Left lung (tissue), 10 donors: Measurements from ENCODE around the gene BAIAP2. TPM values are rescaled to one million over a fixed set of nuclear protein-coding genes. Genes with fewer than 3 reads are reported as not detected.

Source experiments
- ATAC-seq: fragments of 200-7000 bp; cut with Tn5 transposase; one replicate; pipeline ENCODE4 v1.9.1; 2020; ENCODE audit warnings: moderate library complexity
- DNase-seq, 4 donors: peaks; one replicate each; pipeline ENCODE4 v3.0.0-alpha.2; 2013 to 2020
- H3K27ac ChIP-seq, 2 donors: fragments of 200-600 bp; sonication (generic) in 1 of 2; one replicate each; pipeline versions ENCODE4 v1.5.0 to v1.8.0; 2020 to 2021
- H3K27me3 ChIP-seq, 2 donors: fragments of 200-600 bp; sonication (generic) in 1 of 2; one replicate each; pipeline versions ENCODE4 v1.5.0 to v1.8.0; 2020 to 2021
- H3K36me3 ChIP-seq, 2 donors: fragments of 200-600 bp; sonication (generic) in 1 of 2; one replicate each; pipeline versions ENCODE4 v1.5.0 to v1.8.0; 2020 to 2021
- H3K4me1 ChIP-seq, 2 donors: fragments of 200-600 bp; one replicate each; pipeline ENCODE4 v1.8.0; 2021
- H3K4me3 ChIP-seq, 2 donors: fragments of 200-600 bp; sonication (generic) in 1 of 2; one replicate each; pipeline versions ENCODE4 v1.5.0 to v1.8.0; 2020 to 2021; ENCODE audit warnings: mild to moderate bottlenecking in 1 of 2
- H3K9me3 ChIP-seq, 2 donors: fragments of 200-600 bp; sonication (generic) in 1 of 2; one replicate each; pipeline versions ENCODE4 v1.5.0 to v1.8.0; 2020 to 2021
- CTCF ChIP-seq, 2 donors: fragments of 200-600 bp; sonication (generic) in 1 of 2; IDR thresholded peaks; one replicate each; pipeline versions ENCODE4 v1.5.0 to v1.8.0; 2021; ENCODE audit warnings: antibody characterized with exemption in 2 of 2
- intact Hi-C, 2 donors: fragments of 100-400 bp; cut with DNase I; formaldehyde crosslinking; loops; one replicate each; pipeline versions ENCODE4 v1.11.2 to v1.14.2; 2022
- polyA plus RNA-seq, 6 donors: library from polyadenylated mRNA; unstranded; fragments of 120-200 nt; gene quantifications; one replicate each; pipeline ENCODE4 v1.2.1, GENCODE V29; 2013; ENCODE audit not compliant: insufficient read length in 6 of 6
- total RNA-seq, 2 donors: library from RNA; stranded (reverse); fragmentation: NEBNext Ultra II Directional; extraction: Animal tissue kit (Norgen Biotek cat#: 25700); gene quantifications; one replicate each; pipeline ENCODE4 v1.2.1, GENCODE V29; 2021
- donor health status: DM: no; HTN: yes; CAD: no.
- donor health status: DM: no; HTN: no; CAD: no.

Gene BAIAP2
- total and polyA plus RNA-seq, 8 donors, result 40.9 to 135 (median 52.6) TPM

- ATAC-seq (peak; percentile 10), DNase-seq (peak in 1 of 4 donors; percentile 71)
- intact Hi-C loops, result no loop called here
- TF ChIP-seq CTCF (IDR thresholded peaks at IDR 0.05), result no peak
- H3K4me1 ChIP-seq, result peaks cover 4 to 26% of the 10 kb centered on the region in 2 donors
- no peak overlapping the region for H3K27ac ChIP-seq
- peaks cover 22 to 54% of the 10 kb centered on the region in 2 donors for H3K27me3 ChIP-seq
- H3K9me3 ChIP-seq, result no peaks in the 10 kb centered on the region
- H3K4me3 ChIP-seq, result no peak overlapping the region
- peaks cover 0 to 17% of the 10 kb centered on the region in 2 donors for H3K36me3 ChIP-seq
Observed at GRCh38 chr17:81003711-81004475, 31.1 kb upstream of the BAIAP2 start.

GRCh38 chr17:81006891-81007290 is 28.1 kb upstream of the BAIAP2 start:
- peaks cover 22 to 50% of the 10 kb centered on the region in 2 donors for H3K27me3 ChIP-seq
- no peak for ATAC-seq
- H3K27ac ChIP-seq, result no peak overlapping the region
- no peak overlapping the region for H3K4me3 ChIP-seq
- no peak for TF ChIP-seq CTCF (IDR thresholded peaks at IDR 0.05)
- DNase-seq, result no peak
- H3K9me3 ChIP-seq, result peaks cover 0 to 10% of the 10 kb centered on the region in 2 donors
- intact Hi-C loops, result no loop called here
- H3K4me1 ChIP-seq, result peaks cover 4 to 20% of the 10 kb centered on the region in 2 donors
- H3K36me3 ChIP-seq, result no peaks in the 10 kb centered on the region

GRCh38 chr17:81008140-81008539 is 26.8 kb upstream of the BAIAP2 start:
- ATAC-seq, result no peak

GRCh38 chr17:81009136-81009535 is 25.8 kb upstream of the BAIAP2 start:
- no peak for TF ChIP-seq CTCF (IDR thresholded peaks at IDR 0.05)
- ATAC-seq (no peak), DNase-seq (peak in 1 of 4 donors; percentile 68)
- intact Hi-C loops, result no loop called here
- Histone ChIP-seq H3K27me3 (peaks cover 7 to 27% of the 10 kb centered on the region in 2 donors), H3K4me3 (no peak overlapping the region), H3K36me3 (no peaks in the 10 kb centered on the region), H3K27ac (no peak overlapping the region), H3K9me3 (peaks cover 0 to 10% of the 10 kb centered on the region in 2 donors), H3K4me1 (peaks cover 0 to 6% of the 10 kb centered on the region in 2 donors)

More at GRCh38 chr17:81008140-81008539, 26.8 kb upstream of the BAIAP2 start:
- intact Hi-C loops, result no loop called here
- H3K36me3 ChIP-seq, result no peaks in the 10 kb centered on the region
- no peak overlapping the region for H3K27ac ChIP-seq
- H3K27me3 ChIP-seq, result peaks cover 16 to 37% of the 10 kb centered on the region in 2 donors
- H3K4me3 ChIP-seq, result no peak overlapping the region
- no peak for TF ChIP-seq CTCF (IDR thresholded peaks at IDR 0.05)
- peaks cover 0 to 10% of the 10 kb centered on the region in 2 donors for H3K9me3 ChIP-seq
- peaks cover 0 to 12% of the 10 kb centered on the region in 2 donors for H3K4me1 ChIP-seq
- DNase-seq, result peak in 1 of 4 donors; percentile 19

- no peak for DNase-seq
- no peak for ATAC-seq
- Histone ChIP-seq H3K4me3 (no peak overlapping the region), H3K27ac (no peak overlapping the region), H3K9me3 (peaks cover 0 to 10% of the 10 kb centered on the region in 2 donors), H3K27me3 (peaks cover 0 to 9% of the 10 kb centered on the region in 2 donors), H3K4me1 (no peaks in the 10 kb centered on the region), H3K36me3 (no peaks in the 10 kb centered on the region)
- intact Hi-C loops, result no loop called here
- no peak for TF ChIP-seq CTCF (IDR thresholded peaks at IDR 0.05)
Observed at GRCh38 chr17:81010935-81011334, 24.0 kb upstream of the BAIAP2 start.
